Tibial nerve (tissue), 4 donors: ENCODE results near the gene ANKRD40. TPM values are rescaled to one million over a fixed set of nuclear protein-coding genes. Genes with fewer than 3 reads are reported as not detected.

Experiments
- DNase-seq, 2 donors: peaks; one replicate each; pipeline ENCODE4 v3.0.0-alpha.2; 2019; ENCODE audit warnings: low spot score in 2 of 2
- H3K27ac ChIP-seq, 4 donors: fragments of 200-600 bp; sonication (generic) in 3 of 4; one replicate each; pipeline ENCODE4 v1.5.1; 2017 to 2019; ENCODE audit warnings: mild to moderate bottlenecking in 1 of 4
- H3K27me3 ChIP-seq, 2 donors: fragments of 200-600 bp; sonication (generic) in 1 of 2; one replicate each; pipeline versions ENCODE4 v1.5.1 to v1.6.0; 2017 to 2019
- H3K36me3 ChIP-seq, 3 donors: fragments of 200-600 bp; sonication (generic); one replicate each; pipeline ENCODE4 v1.5.1; 2018 to 2019
- H3K4me1 ChIP-seq, 4 donors: fragments of 200-600 bp; sonication (generic) in 3 of 4; one replicate each; pipeline ENCODE4 v1.5.1; 2017 to 2019
- H3K4me3 ChIP-seq, 4 donors: fragments of 200-600 bp; sonication (generic) in 3 of 4; one replicate each; pipeline ENCODE4 v1.5.1; 2017 to 2019; ENCODE audit warnings: mild to moderate bottlenecking in 1 of 4, moderate library complexity in 1 of 4
- H3K9me3 ChIP-seq, 4 donors: fragments of 200-600 bp; sonication (generic) in 3 of 4; one replicate each; pipeline ENCODE4 v1.5.1; 2017 to 2019
- CTCF ChIP-seq, 5 experiments: fragments of 200-600 bp in 3 of 5; fragments of 450-650 bp in 2 of 5; sonication (generic) in 3 of 5; IDR thresholded peaks; one replicate each; pipeline ENCODE4 v1.5.1; 2016 to 2019; ENCODE audit warnings: antibody characterized with exemption in 5 of 5, mild to moderate bottlenecking in 3 of 5, moderate library complexity in 2 of 5
- EP300 ChIP-seq, 2 donors: sonication (generic); formaldehyde crosslinking; IDR thresholded peaks; one replicate each; pipeline ENCODE4 v1.6.1; 2017; ENCODE audit warnings: antibody characterized with exemption in 2 of 2, mild to moderate bottlenecking in 1 of 2
- POLR2A ChIP-seq, 2 donors: fragments of 450-650 bp; IDR thresholded peaks; one replicate each; pipeline ENCODE4 v1.6.1; 2017; ENCODE audit warnings: antibody characterized with exemption in 2 of 2, mild to moderate bottlenecking in 2 of 2, moderate library complexity in 2 of 2
- WGBS, 2 donors: methylation state at CpG; one replicate each; pipeline ENCODE4 v1.1.5; 2018; 5-methylcytosine and 5-hydroxymethylcytosine counted together
- total RNA-seq, 4 donors: library from RNA; depleted of rRNA; stranded (reverse); fragments of >200 nt; gene quantifications; one replicate each; pipeline ENCODE4 v1.1.0, GENCODE V29; 2016

Gene ANKRD40
- total RNA-seq, 4 donors from 2014 or later, result 48.0 to 80.6 (median 55.0) TPM

- Histone ChIP-seq H3K27ac (no peak overlapping the region), H3K4me3 (no peak overlapping the region)
- WGBS, 2 donors, result 87 to 88% methylated on average over 16 to 19 of the region's 20 CpGs
Observed at GRCh38 chr17:50672831-50673551, 34.7 kb downstream of the ANKRD40 start.

GRCh38 chr17:50672071-50672470 is 35.6 kb downstream of the ANKRD40 start:
- 93 to 95% methylated on average over 5 of the region's 5 CpGs for WGBS, 2 donors
- DNase-seq, result no peak
- H3K27ac ChIP-seq, result no peak overlapping the region

More at GRCh38 chr17:50672831-50673551, 34.7 kb downstream of the ANKRD40 start:
- DNase-seq, result no peak
- no peaks in the 10 kb centered on the region for H3K36me3 ChIP-seq
- H3K4me1 ChIP-seq, result peaks cover 0 to 3% (median 0%) of the 10 kb centered on the region in 4 donors
- TF ChIP-seq POLR2A (IDR thresholded peaks at IDR 0.05), result no peak
- no peak for TF ChIP-seq CTCF (IDR thresholded peaks at IDR 0.05)
- TF ChIP-seq EP300 (IDR thresholded peaks at IDR 0.05), result no peak
- no peaks in the 10 kb centered on the region for H3K9me3 ChIP-seq
- H3K27me3 ChIP-seq, result no peaks in the 10 kb centered on the region

GRCh38 chr17:50668838-50669581 is 38.7 kb downstream of the ANKRD40 start:
- Histone ChIP-seq H3K9me3 (no peaks in the 10 kb centered on the region), H3K27ac (no peak overlapping the region), H3K4me3 (no peak overlapping the region), H3K4me1 (peaks cover 0 to 3% (median 0%) of the 10 kb centered on the region in 4 donors), H3K27me3 (no peaks in the 10 kb centered on the region), H3K36me3 (no peaks in the 10 kb centered on the region)
- TF ChIP-seq CTCF (IDR thresholded peaks at IDR 0.05) (no peak), POLR2A (IDR thresholded peaks at IDR 0.05) (no peak), EP300 (IDR thresholded peaks at IDR 0.05) (no peak)
- DNase-seq, result no peak
- WGBS, 2 donors, result 76 to 77% methylated on average over 6 to 9 of the region's 9 CpGs

More at GRCh38 chr17:50672071-50672470, 35.6 kb downstream of the ANKRD40 start:
- peaks cover 0 to 3% (median 0%) of the 10 kb centered on the region in 4 donors for H3K4me1 ChIP-seq
- no peak overlapping the region for H3K4me3 ChIP-seq
- H3K9me3 ChIP-seq, result no peaks in the 10 kb centered on the region
- no peaks in the 10 kb centered on the region for H3K36me3 ChIP-seq
- no peaks in the 10 kb centered on the region for H3K27me3 ChIP-seq
- TF ChIP-seq POLR2A (IDR thresholded peaks at IDR 0.05), result no peak
- TF ChIP-seq EP300 (IDR thresholded peaks at IDR 0.05), result no peak
- no peak for TF ChIP-seq CTCF (IDR thresholded peaks at IDR 0.05)

- Histone ChIP-seq H3K4me1 (peaks cover 0 to 3% (median 0%) of the 10 kb centered on the region in 4 donors), H3K9me3 (no peaks in the 10 kb centered on the region), H3K27ac (no peak overlapping the region), H3K4me3 (no peak overlapping the region), H3K27me3 (no peaks in the 10 kb centered on the region), H3K36me3 (no peaks in the 10 kb centered on the region)
- DNase-seq, result no peak
- TF ChIP-seq EP300 (IDR thresholded peaks at IDR 0.05) (no peak), POLR2A (IDR thresholded peaks at IDR 0.05) (no peak), CTCF (IDR thresholded peaks at IDR 0.05) (no peak)
- WGBS, 2 donors, result 50 to 51% methylated on average over 7 to 8 of the region's 8 CpGs
Observed at GRCh38 chr17:50668025-50668837, 39.5 kb downstream of the ANKRD40 start.
